H9 (cell line): Measurements from ENCODE around the gene ACTN1. TPM values are rescaled to one million over a fixed set of nuclear protein-coding genes. Genes with fewer than 3 reads are reported as not detected.

Experiments used
- DNase-seq: peaks from one replicate; pipeline ENCODE4 v3.0.0-alpha.2; 2017
- H2AFZ ChIP-seq: one replicate; pipeline ENCODE4 v1.6.1; 2013; ENCODE audit warnings: mild to moderate bottlenecking, low read length, control low read depth, moderate library complexity
- H2AK5ac ChIP-seq: 2 replicates; pipeline ENCODE4 v1.6.1; 2013; ENCODE audit warnings: low read length, control low read depth, mixed read lengths; ENCODE audit not compliant: insufficient read length
- H2BK120ac ChIP-seq: one replicate; pipeline ENCODE4 v1.6.1; 2013; ENCODE audit warnings: low read depth, mild to moderate bottlenecking, low read length, control low read depth, inconsistent platforms; ENCODE audit not compliant: poor library complexity, severe bottlenecking
- H2BK12ac ChIP-seq: 2 replicates; pipeline ENCODE4 v1.6.1; 2013; ENCODE audit warnings: low read length, control low read depth, mixed read lengths, low read depth; ENCODE audit not compliant: insufficient read length
- H2BK15ac ChIP-seq: 2 replicates; pipeline ENCODE4 v1.6.1; 2013; ENCODE audit warnings: low read depth, low read length, control low read depth
- H2BK20ac ChIP-seq: one replicate; pipeline ENCODE4 v1.6.1; 2013; ENCODE audit warnings: low read depth, mild to moderate bottlenecking, low read length, control low read depth, inconsistent platforms; ENCODE audit not compliant: poor library complexity, severe bottlenecking
- H2BK5ac ChIP-seq: 2 replicates; pipeline ENCODE4 v1.6.1; 2013; ENCODE audit warnings: low read length, control low read depth, mixed read lengths; ENCODE audit not compliant: insufficient read length
- H3K14ac ChIP-seq: 2 replicates; pipeline ENCODE4 v1.6.1; 2013; ENCODE audit warnings: low read length, control low read depth; ENCODE audit not compliant: insufficient read depth
- H3K18ac ChIP-seq: 2 replicates; pipeline ENCODE4 v1.6.1; 2013; ENCODE audit warnings: low read depth, mild to moderate bottlenecking, mixed read lengths, low read length, control low read depth; ENCODE audit not compliant: insufficient read length
- H3K23ac ChIP-seq: 2 replicates; pipeline ENCODE4 v1.6.1; 2013; ENCODE audit warnings: low read length, control low read depth, mixed read lengths, low read depth; ENCODE audit not compliant: insufficient read length
- H3K23me2 ChIP-seq: 2 replicates; pipeline ENCODE4 v1.6.1; 2013; ENCODE audit warnings: low read depth, mild to moderate bottlenecking, mixed read lengths, low read length, control low read depth; ENCODE audit not compliant: insufficient read length, poor library complexity, severe bottlenecking
- H3K27ac ChIP-seq: 2 replicates; pipeline ENCODE4 v1.5.1; 2013; ENCODE audit warnings: low read length, control low read depth, mixed read lengths, low read depth; ENCODE audit not compliant: insufficient read length
- H3K27me3 ChIP-seq: 2 replicates; pipeline ENCODE4 v1.6.1; 2013; ENCODE audit warnings: low read length, control low read depth, inconsistent platforms; ENCODE audit not compliant: insufficient read depth
- H3K4ac ChIP-seq: 2 replicates; pipeline ENCODE4 v1.6.1; 2013; ENCODE audit warnings: low read depth, mild to moderate bottlenecking, control low read depth, inconsistent platforms, low read length, moderate library complexity
- H3K4me1 ChIP-seq: 2 replicates; pipeline ENCODE4 v1.6.1; 2013; ENCODE audit warnings: low read length, control low read depth, inconsistent platforms; ENCODE audit not compliant: insufficient read depth
- H3K4me2 ChIP-seq: 2 replicates; pipeline ENCODE4 v1.6.1; 2013; ENCODE audit warnings: low read length, control low read depth, mixed read lengths; ENCODE audit not compliant: insufficient read length, insufficient read depth
- H3K56ac ChIP-seq: 2 replicates; pipeline ENCODE4 v1.6.1; 2013; ENCODE audit warnings: low read depth, mild to moderate bottlenecking, mixed read lengths, low read length, control low read depth; ENCODE audit not compliant: insufficient read length
- H3K79me1 ChIP-seq: 2 replicates; pipeline ENCODE4 v1.6.1; 2013; ENCODE audit warnings: low read depth, mild to moderate bottlenecking, moderate library complexity, low read length, control low read depth, inconsistent platforms; ENCODE audit not compliant: insufficient read depth, poor library complexity, severe bottlenecking
- H3K79me2 ChIP-seq: 2 replicates; pipeline ENCODE4 v1.6.1; 2013; ENCODE audit warnings: low read length, control low read depth, inconsistent platforms; ENCODE audit not compliant: insufficient read depth
- H3K9ac ChIP-seq: 2 replicates; pipeline ENCODE4 v1.6.1; 2013; ENCODE audit warnings: low read length, control low read depth, mixed read lengths; ENCODE audit not compliant: insufficient read length; ENCODE audit errors: extremely low read depth
- H3K9me3 ChIP-seq: one replicate; pipeline ENCODE4 v1.6.1; 2013; ENCODE audit warnings: low read depth, low read length, inconsistent platforms; ENCODE audit not compliant: control insufficient read depth
- H3T11ph ChIP-seq: one replicate; pipeline ENCODE4 v1.6.1; 2013; ENCODE audit warnings: mild to moderate bottlenecking, low read length, control low read depth, inconsistent platforms
- H4K20me1 ChIP-seq: one replicate; pipeline ENCODE4 v1.6.1; 2013; ENCODE audit not compliant: control insufficient read depth, insufficient read length, insufficient read depth
- H4K5ac ChIP-seq: 2 replicates; pipeline ENCODE4 v1.6.1; 2013; ENCODE audit warnings: low read depth, mild to moderate bottlenecking, mixed read lengths, low read length, control low read depth; ENCODE audit not compliant: insufficient read length
- H4K8ac ChIP-seq: replicated peaks from 2 replicates; pipeline ENCODE4 v1.6.1; 2013; ENCODE audit warnings: low read length, control low read depth, mixed read lengths, low read depth; ENCODE audit not compliant: insufficient read length
- H4K91ac ChIP-seq: 2 replicates; pipeline ENCODE4 v1.6.1; 2013; ENCODE audit warnings: low read depth, mild to moderate bottlenecking, moderate library complexity, mixed read lengths, low read length, control low read depth; ENCODE audit not compliant: insufficient read length
- H3K27ac Mint-ChIP-seq, 3 experiments: 2 replicates in 2 of 3; 3 replicates in 1 of 3; pipeline ENCODE4 v1.8.0; 2020 to 2021; ENCODE audit warnings: mixed read lengths in 3 of 3, mild to moderate bottlenecking in 1 of 3, moderate library complexity in 1 of 3
- H3K27me3 Mint-ChIP-seq: 2 replicates; pipeline ENCODE4 v1.8.0; 2021; ENCODE audit warnings: low read depth, mild to moderate bottlenecking, moderate library complexity, mixed read lengths
- H3K36me3 Mint-ChIP-seq, 3 experiments: 2 replicates in 2 of 3; 3 replicates in 1 of 3; pipeline ENCODE4 v1.8.0; 2020 to 2021; ENCODE audit warnings: low read depth in 3 of 3, mixed read lengths in 3 of 3; ENCODE audit not compliant: insufficient read depth in 1 of 3
- H3K4me1 Mint-ChIP-seq, 2 experiments: 2 replicates each; pipeline ENCODE4 v1.8.0; 2020; ENCODE audit warnings: mixed read lengths in 2 of 2
- H3K4me3 Mint-ChIP-seq, 2 experiments: 2 replicates in 1 of 2; 3 replicates in 1 of 2; pipeline ENCODE4 v1.8.0; 2020 to 2021; ENCODE audit warnings: mild to moderate bottlenecking in 2 of 2, mixed read lengths in 2 of 2, moderate library complexity in 1 of 2
- H3K9me3 Mint-ChIP-seq, 2 experiments: 2 replicates in 1 of 2; 3 replicates in 1 of 2; pipeline ENCODE4 v1.8.0; 2020; ENCODE audit warnings: mild to moderate bottlenecking in 2 of 2, mixed read lengths in 2 of 2, moderate library complexity in 1 of 2
- CTCF ChIP-seq: fragments of 200-600 bp; sonication (generic); conservative IDR thresholded peaks from 3 replicates; pipeline ENCODE4 v1.8.0; 2021; ENCODE audit warnings: antibody characterized with exemption, mild to moderate bottlenecking
- WGBS: extraction: QIAGEN DNeasy Blood & Tissue Kit; methylation state at CpG from one replicate; pipeline ENCODE4 v1.1.7; 2013; ENCODE audit warnings: missing lambda C conversion rate, low lambda C conversion rate, mixed read lengths; ENCODE audit not compliant: insufficient read length; ENCODE audit errors: extremely low coverage; 5-methylcytosine and 5-hydroxymethylcytosine counted together
- total RNA-seq: library from RNA; stranded (reverse); gene quantifications from 2 replicates; pipeline ENCODE4 v1.2.1, GENCODE V29; 2021

Gene ACTN1
- total RNA-seq, 1 experiment from 2014 or later, result 219 TPM

DNA sequence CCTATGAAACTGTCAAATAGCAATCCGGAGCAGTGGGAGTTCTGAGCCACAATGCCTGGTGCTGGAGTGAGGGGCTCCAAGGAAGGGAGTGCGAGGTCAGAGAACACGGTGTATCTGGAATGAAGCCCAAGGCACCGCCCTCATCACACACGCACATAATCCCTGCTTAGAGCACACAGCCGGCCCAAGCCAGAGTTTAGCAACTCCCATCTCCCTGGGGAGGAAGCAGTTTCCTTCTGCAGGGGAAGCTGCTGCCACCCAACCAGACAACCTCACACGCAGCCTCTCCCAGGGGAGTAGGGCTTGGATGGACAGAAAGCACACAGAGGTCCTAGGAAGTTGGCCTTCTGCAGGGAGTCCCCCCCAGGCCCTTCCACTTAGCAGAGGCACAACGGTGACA lies 31.3 kb downstream of the ACTN1 start:
- H3K56ac ChIP-seq, result no peak overlapping the region
- no peaks in the 10 kb centered on the region for H3K27me3 ChIP-seq
- H3K4me2 ChIP-seq, result no peak overlapping the region
- no peaks in the 10 kb centered on the region for H4K20me1 ChIP-seq
- WGBS, result no CpG with 5 or more reads among the region's 8 CpGs
- H3K23me2 ChIP-seq, result no peaks in the 10 kb centered on the region
- H3K4me1 Mint-ChIP-seq, result peaks cover 77 to 80% of the 10 kb centered on the region in 2 experiments
- H4K8ac ChIP-seq, result no peak overlapping the region
- H2BK15ac ChIP-seq, result no peak overlapping the region
- no peak overlapping the region for H3K27ac ChIP-seq
- H3K27me3 Mint-ChIP-seq, result no peaks in the 10 kb centered on the region; the same call in 1 of the 2 replicates
- H3K9ac ChIP-seq, result no peak overlapping the region
- H3K79me1 ChIP-seq, result peaks cover 6% of the 10 kb centered on the region
- H2AFZ ChIP-seq, result no peak overlapping the region
- H2BK120ac ChIP-seq, result no peak overlapping the region
- H3K4ac ChIP-seq, result no peak overlapping the region
- H3K23ac ChIP-seq, result no peak overlapping the region
- no peak overlapping the region for H4K5ac ChIP-seq
- DNase-seq, result no peak
- H3K14ac ChIP-seq, result no peak overlapping the region
- H2BK20ac ChIP-seq, result no peak overlapping the region
- no peak overlapping the region; a peak in 1 of 7 replicates for H3K27ac Mint-ChIP-seq
- H3K4me3 Mint-ChIP-seq, result no peak overlapping the region
- H3T11ph ChIP-seq, result no peak overlapping the region
- H3K79me2 ChIP-seq, result peaks cover 42% of the 10 kb centered on the region; the same call in 1 of the 2 replicates
- no peak overlapping the region for H2BK12ac ChIP-seq
- no peak overlapping the region for H2AK5ac ChIP-seq
- H4K91ac ChIP-seq, result no peak overlapping the region
- no peak overlapping the region for H3K18ac ChIP-seq
- H3K36me3 Mint-ChIP-seq, result peaks cover 2 to 21% (median 15%) of the 10 kb centered on the region in 3 experiments; a peak in 5 of 7 replicates
- H3K9me3 ChIP-seq, result no peaks in the 10 kb centered on the region
- no peak overlapping the region for H2BK5ac ChIP-seq
- no peaks in the 10 kb centered on the region for H3K9me3 Mint-ChIP-seq
- TF ChIP-seq CTCF, result no peak
- H3K4me1 ChIP-seq, result peaks cover 8% of the 10 kb centered on the region; the same call in 1 of the 2 replicates
